Tibial nerve (tissue), 4 donors: Measurements from ENCODE around the gene ADH1C. TPM values are rescaled to one million over a fixed set of nuclear protein-coding genes. Genes with fewer than 3 reads are reported as not detected.
A peak's percentile ranks its signal among the peaks of the same experiment; 100 is the strongest.

ENCODE experiments used
- DNase-seq, 2 donors: peaks; one replicate each; pipeline ENCODE4 v3.0.0-alpha.2; 2019; ENCODE audit warnings: low spot score in 2 of 2
- H3K27ac ChIP-seq, 4 donors: fragments of 200-600 bp; sonication (generic) in 3 of 4; one replicate each; pipeline ENCODE4 v1.5.1; 2017 to 2019; ENCODE audit warnings: mild to moderate bottlenecking in 1 of 4
- H3K27me3 ChIP-seq, 2 donors: fragments of 200-600 bp; sonication (generic) in 1 of 2; one replicate each; pipeline versions ENCODE4 v1.5.1 to v1.6.0; 2017 to 2019
- H3K36me3 ChIP-seq, 3 donors: fragments of 200-600 bp; sonication (generic); one replicate each; pipeline ENCODE4 v1.5.1; 2018 to 2019
- H3K4me1 ChIP-seq, 4 donors: fragments of 200-600 bp; sonication (generic) in 3 of 4; one replicate each; pipeline ENCODE4 v1.5.1; 2017 to 2019
- H3K4me3 ChIP-seq, 4 donors: fragments of 200-600 bp; sonication (generic) in 3 of 4; one replicate each; pipeline ENCODE4 v1.5.1; 2017 to 2019; ENCODE audit warnings: mild to moderate bottlenecking in 1 of 4, moderate library complexity in 1 of 4
- H3K9me3 ChIP-seq, 4 donors: fragments of 200-600 bp; sonication (generic) in 3 of 4; one replicate each; pipeline ENCODE4 v1.5.1; 2017 to 2019
- EP300 ChIP-seq, 2 donors: sonication (generic); formaldehyde crosslinking; IDR thresholded peaks; one replicate each; pipeline ENCODE4 v1.6.1; 2017; ENCODE audit warnings: antibody characterized with exemption in 2 of 2, mild to moderate bottlenecking in 1 of 2
- POLR2A ChIP-seq, 2 donors: fragments of 450-650 bp; IDR thresholded peaks; one replicate each; pipeline ENCODE4 v1.6.1; 2017; ENCODE audit warnings: antibody characterized with exemption in 2 of 2, mild to moderate bottlenecking in 2 of 2, moderate library complexity in 2 of 2
- WGBS, 2 donors: methylation state at CpG; one replicate each; pipeline ENCODE4 v1.1.5; 2018; 5-methylcytosine and 5-hydroxymethylcytosine counted together
- total RNA-seq, 4 donors: library from RNA; depleted of rRNA; stranded (reverse); fragments of >200 nt; gene quantifications; one replicate each; pipeline ENCODE4 v1.1.0, GENCODE V29; 2016
- TF ChIP-seq, protein P1 (sequence below), 5 experiments: fragments of 200-600 bp in 3 of 5; fragments of 450-650 bp in 2 of 5; sonication (generic) in 3 of 5; IDR thresholded peaks; one replicate each; pipeline ENCODE4 v1.5.1; 2016 to 2019; ENCODE audit warnings: antibody characterized with exemption in 5 of 5, mild to moderate bottlenecking in 3 of 5, moderate library complexity in 2 of 5

ADH1C gene
- total RNA-seq, 4 donors from 2014 or later, result 44.7 to 186 (median 151) TPM

DNA sequence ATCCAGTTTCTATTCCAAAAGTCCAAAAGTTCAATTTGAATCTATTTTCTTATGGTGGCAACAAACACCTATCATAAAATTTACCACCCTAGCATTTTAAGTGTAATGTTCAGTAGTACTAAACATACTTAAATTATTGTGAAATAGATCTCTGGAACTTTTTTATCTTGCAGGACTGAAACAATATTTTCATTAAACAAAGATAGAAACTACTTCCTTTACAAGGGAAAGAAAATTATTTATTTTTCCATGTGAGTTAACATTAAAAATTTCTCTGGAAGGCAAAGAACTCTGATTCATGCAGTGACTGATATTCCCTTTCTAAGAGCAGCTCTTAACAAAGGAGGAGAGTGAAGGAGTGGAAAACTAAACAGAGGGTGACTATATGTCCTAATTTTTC, 42.4 kb upstream of the ADH1C start:
- H3K4me3 ChIP-seq, result no peak overlapping the region
- H3K4me1 ChIP-seq, result peaks cover 0 to 9% (median 3%) of the 10 kb centered on the region in 4 donors
- H3K27ac ChIP-seq, result peak overlapping the region in 3 of 4 donors; percentile 45 to 86 (median 81)
- no peak for DNase-seq
- H3K36me3 ChIP-seq, result no peaks in the 10 kb centered on the region
- H3K27me3 ChIP-seq, result no peaks in the 10 kb centered on the region
- TF ChIP-seq, protein P1, sequence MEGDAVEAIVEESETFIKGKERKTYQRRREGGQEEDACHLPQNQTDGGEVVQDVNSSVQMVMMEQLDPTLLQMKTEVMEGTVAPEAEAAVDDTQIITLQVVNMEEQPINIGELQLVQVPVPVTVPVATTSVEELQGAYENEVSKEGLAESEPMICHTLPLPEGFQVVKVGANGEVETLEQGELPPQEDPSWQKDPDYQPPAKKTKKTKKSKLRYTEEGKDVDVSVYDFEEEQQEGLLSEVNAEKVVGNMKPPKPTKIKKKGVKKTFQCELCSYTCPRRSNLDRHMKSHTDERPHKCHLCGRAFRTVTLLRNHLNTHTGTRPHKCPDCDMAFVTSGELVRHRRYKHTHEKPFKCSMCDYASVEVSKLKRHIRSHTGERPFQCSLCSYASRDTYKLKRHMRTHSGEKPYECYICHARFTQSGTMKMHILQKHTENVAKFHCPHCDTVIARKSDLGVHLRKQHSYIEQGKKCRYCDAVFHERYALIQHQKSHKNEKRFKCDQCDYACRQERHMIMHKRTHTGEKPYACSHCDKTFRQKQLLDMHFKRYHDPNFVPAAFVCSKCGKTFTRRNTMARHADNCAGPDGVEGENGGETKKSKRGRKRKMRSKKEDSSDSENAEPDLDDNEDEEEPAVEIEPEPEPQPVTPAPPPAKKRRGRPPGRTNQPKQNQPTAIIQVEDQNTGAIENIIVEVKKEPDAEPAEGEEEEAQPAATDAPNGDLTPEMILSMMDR (IDR thresholded peaks at IDR 0.05), result no peak
- H3K9me3 ChIP-seq, result peaks cover 0 to 12% (median 5%) of the 10 kb centered on the region in 4 donors

DNA sequence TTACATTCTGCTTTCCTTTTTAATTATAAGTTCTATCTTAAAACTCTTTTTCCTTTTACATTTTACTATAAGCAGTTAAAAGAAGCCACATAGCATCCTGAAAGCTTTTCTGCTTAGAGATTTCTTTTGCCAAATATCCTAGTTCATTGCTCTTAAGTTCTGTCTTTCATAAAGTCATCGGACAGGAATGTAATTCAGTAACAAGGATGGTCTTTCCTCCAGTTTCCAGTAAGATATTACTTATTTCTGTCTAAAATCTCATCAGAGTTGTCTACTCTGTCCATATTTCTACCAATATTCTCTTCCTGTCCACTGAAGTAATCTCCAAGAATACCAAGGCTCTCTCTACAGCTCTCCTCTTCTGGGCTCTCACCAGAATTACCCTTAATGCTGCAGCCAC, 37.5 kb upstream of the ADH1C start:
- Histone ChIP-seq H3K9me3 (peaks cover 0 to 26% (median 5%) of the 10 kb centered on the region in 4 donors), H3K36me3 (no peaks in the 10 kb centered on the region), H3K27ac (peak overlapping the region in 2 of 4 donors; percentile 62 to 72), H3K4me3 (no peak overlapping the region), H3K4me1 (peaks cover 0 to 3% (median 0%) of the 10 kb centered on the region in 4 donors), H3K27me3 (no peaks in the 10 kb centered on the region)
- TF ChIP-seq EP300 (IDR thresholded peaks at IDR 0.05) (no peak), POLR2A (IDR thresholded peaks at IDR 0.05) (no peak)
- TF ChIP-seq, protein P1 (IDR thresholded peaks at IDR 0.05), result no peak
- WGBS, 2 donors, result 47 to 61% methylated on average over 1 of the region's 1 CpG
- DNase-seq, result no peak

DNA sequence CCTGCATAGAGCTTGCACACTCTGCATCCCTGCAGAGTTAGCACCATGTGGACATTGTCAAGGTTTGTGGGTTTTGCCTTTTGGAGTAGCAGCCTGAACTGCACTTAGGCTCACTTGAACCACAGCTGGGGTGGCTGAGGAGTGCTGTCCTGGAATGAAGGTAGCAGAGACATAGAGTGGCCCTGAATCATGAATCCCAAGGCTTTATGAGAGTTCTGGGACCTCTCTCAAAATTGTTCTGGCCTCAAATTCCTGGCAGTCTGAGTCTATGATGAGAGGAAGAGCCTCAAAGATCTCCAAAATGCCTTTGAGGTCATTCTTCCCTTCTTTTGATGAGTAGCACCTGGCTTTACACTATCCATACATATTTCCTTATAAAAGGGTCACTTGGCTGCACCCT, 37.1 kb upstream of the ADH1C start:
- Histone ChIP-seq H3K27ac (peak overlapping the region in 2 of 4 donors; percentile 62 to 72), H3K27me3 (no peaks in the 10 kb centered on the region), H3K4me1 (peaks cover 0 to 4% (median 0%) of the 10 kb centered on the region in 4 donors), H3K4me3 (no peak overlapping the region), H3K36me3 (no peaks in the 10 kb centered on the region), H3K9me3 (peaks cover 0 to 26% (median 5%) of the 10 kb centered on the region in 4 donors)
- DNase-seq, result no peak
- TF ChIP-seq, protein P1 (IDR thresholded peaks at IDR 0.05), result no peak
- TF ChIP-seq POLR2A (IDR thresholded peaks at IDR 0.05) (no peak), EP300 (IDR thresholded peaks at IDR 0.05) (no peak)

DNA sequence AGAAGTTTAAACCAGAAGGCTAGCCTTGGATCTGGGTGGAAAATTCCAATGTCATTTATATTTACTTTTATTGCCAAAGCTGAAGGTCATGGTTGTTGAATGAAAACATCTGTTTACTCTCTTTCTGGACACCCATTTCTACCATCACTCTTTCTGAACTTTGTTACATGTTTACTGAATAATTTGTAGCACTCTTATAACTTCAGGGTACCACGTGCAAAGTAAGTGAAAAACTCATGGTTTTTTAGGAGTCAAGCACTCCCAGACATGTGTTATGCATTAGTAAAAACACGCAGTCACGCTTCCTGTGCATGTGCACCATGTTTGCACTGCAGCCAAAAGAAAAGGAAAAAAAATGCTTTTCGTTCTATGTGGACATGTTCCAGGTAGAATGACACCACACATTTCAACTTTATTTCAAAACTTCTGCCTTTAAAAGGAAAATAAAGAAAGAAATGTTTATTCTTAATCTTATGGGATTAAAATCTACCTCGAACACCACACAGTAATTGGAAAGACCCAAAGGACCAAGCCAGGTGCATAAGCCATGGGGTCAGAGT, 31.4 kb upstream of the ADH1C start:
- TF ChIP-seq, protein P1 (IDR thresholded peaks at IDR 0.05), result peak in 1 of 5 experiments; percentile 12
- TF ChIP-seq EP300 (IDR thresholded peaks at IDR 0.05) (peak; percentile 75 to 98), POLR2A (IDR thresholded peaks at IDR 0.05) (no peak)
- Histone ChIP-seq H3K27ac (peak overlapping the region; percentile 77 to 95 (median 82)), H3K9me3 (peaks cover 0 to 10% (median 0%) of the 10 kb centered on the region in 4 donors), H3K4me1 (peaks cover 0 to 23% (median 4%) of the 10 kb centered on the region in 4 donors), H3K4me3 (no peak overlapping the region), H3K27me3 (no peaks in the 10 kb centered on the region), H3K36me3 (no peaks in the 10 kb centered on the region)
- DNase-seq, result peak; percentile 34 to 78
- 33 to 38% methylated on average over 5 of the region's 5 CpGs for WGBS, 2 donors

DNA sequence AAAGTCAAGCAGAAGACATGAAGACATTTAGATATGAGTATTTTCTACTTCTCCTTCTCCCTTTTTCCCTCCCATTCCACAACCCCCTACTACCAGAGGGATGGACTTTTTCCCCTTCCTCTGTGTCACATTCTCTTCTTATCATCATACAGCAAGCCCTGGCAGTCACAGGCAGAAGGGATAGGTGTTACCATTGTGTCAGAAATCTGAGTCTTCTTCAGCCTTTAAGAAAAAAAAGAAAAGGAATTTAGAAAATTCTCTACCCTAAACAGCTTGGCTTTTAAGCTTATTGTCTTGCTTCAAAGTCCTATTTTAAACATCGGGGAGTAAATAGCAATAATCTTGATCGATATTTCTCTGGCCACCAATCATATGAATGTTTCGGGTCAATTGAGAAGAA, 30.9 kb upstream of the ADH1C start:
- Histone ChIP-seq H3K27me3 (no peaks in the 10 kb centered on the region), H3K27ac (peak overlapping the region; percentile 77 to 95 (median 82)), H3K4me1 (peaks cover 0 to 23% (median 4%) of the 10 kb centered on the region in 4 donors), H3K9me3 (peaks cover 0 to 7% (median 0%) of the 10 kb centered on the region in 4 donors), H3K36me3 (no peaks in the 10 kb centered on the region), H3K4me3 (no peak overlapping the region)
- no peak for DNase-seq
- TF ChIP-seq, protein P1 (IDR thresholded peaks at IDR 0.05), result no peak
- TF ChIP-seq EP300 (IDR thresholded peaks at IDR 0.05) (no peak), POLR2A (IDR thresholded peaks at IDR 0.05) (no peak)
- WGBS, 2 donors, result 68% methylated on average over 3 of the region's 3 CpGs
